Measurements from ENCODE around the gene SND1.

DNA sequence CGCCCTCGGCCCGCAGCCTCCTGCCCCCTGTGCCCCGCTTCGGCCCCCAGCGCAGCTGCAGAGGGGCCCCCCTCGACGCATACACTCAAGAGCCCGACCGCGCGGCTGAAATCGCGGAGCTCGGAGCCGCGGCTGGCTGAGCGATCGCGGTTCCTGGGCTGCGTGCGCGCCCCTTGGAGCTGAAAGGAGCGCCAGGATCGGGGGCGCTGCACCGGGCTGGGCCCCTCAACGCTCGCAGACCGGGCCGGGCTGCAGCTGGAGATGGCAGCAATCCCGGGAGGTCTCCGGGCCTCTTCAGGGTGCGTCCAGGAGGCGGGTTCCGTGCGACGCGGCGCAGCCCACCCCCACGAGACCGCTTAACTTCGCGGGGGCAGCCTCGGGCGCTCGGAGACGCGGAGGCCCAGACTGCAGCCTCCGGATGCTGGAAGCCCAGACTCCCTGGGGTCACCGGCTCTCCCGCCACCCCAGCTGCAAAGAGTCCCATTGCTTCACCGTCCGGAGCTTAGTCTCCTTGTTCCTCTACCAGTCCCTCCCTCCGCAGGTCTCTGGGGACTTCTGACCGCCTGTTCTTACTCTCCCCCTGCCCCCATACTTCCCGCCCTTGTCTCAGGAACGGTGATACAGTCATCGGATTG lies 452.2 kb downstream of the SND1 start:
- TF ChIP-seq, protein P1, sequence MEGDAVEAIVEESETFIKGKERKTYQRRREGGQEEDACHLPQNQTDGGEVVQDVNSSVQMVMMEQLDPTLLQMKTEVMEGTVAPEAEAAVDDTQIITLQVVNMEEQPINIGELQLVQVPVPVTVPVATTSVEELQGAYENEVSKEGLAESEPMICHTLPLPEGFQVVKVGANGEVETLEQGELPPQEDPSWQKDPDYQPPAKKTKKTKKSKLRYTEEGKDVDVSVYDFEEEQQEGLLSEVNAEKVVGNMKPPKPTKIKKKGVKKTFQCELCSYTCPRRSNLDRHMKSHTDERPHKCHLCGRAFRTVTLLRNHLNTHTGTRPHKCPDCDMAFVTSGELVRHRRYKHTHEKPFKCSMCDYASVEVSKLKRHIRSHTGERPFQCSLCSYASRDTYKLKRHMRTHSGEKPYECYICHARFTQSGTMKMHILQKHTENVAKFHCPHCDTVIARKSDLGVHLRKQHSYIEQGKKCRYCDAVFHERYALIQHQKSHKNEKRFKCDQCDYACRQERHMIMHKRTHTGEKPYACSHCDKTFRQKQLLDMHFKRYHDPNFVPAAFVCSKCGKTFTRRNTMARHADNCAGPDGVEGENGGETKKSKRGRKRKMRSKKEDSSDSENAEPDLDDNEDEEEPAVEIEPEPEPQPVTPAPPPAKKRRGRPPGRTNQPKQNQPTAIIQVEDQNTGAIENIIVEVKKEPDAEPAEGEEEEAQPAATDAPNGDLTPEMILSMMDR (IDR thresholded peaks at IDR 0.05; ENCODE audit: insufficient read depth, low read length), result no peak
- TF ChIP-seq, protein P2, sequence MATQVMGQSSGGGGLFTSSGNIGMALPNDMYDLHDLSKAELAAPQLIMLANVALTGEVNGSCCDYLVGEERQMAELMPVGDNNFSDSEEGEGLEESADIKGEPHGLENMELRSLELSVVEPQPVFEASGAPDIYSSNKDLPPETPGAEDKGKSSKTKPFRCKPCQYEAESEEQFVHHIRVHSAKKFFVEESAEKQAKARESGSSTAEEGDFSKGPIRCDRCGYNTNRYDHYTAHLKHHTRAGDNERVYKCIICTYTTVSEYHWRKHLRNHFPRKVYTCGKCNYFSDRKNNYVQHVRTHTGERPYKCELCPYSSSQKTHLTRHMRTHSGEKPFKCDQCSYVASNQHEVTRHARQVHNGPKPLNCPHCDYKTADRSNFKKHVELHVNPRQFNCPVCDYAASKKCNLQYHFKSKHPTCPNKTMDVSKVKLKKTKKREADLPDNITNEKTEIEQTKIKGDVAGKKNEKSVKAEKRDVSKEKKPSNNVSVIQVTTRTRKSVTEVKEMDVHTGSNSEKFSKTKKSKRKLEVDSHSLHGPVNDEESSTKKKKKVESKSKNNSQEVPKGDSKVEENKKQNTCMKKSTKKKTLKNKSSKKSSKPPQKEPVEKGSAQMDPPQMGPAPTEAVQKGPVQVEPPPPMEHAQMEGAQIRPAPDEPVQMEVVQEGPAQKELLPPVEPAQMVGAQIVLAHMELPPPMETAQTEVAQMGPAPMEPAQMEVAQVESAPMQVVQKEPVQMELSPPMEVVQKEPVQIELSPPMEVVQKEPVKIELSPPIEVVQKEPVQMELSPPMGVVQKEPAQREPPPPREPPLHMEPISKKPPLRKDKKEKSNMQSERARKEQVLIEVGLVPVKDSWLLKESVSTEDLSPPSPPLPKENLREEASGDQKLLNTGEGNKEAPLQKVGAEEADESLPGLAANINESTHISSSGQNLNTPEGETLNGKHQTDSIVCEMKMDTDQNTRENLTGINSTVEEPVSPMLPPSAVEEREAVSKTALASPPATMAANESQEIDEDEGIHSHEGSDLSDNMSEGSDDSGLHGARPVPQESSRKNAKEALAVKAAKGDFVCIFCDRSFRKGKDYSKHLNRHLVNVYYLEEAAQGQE (IDR thresholded peaks at IDR 0.05; ENCODE audit: insufficient replicate concordance, low read depth), result no peak
- TF ChIP-seq POLR2AphosphoS5 (IDR thresholded peaks at IDR 0.05; ENCODE audit: low read depth) (no peak; the same call in none of the 2 replicates), SPI1 (IDR thresholded peaks at IDR 0.05; ENCODE audit: borderline replicate concordance, low read depth) (no peak)

Data from HL-60 (cell line).